IMR-90 (cell line): ENCODE measurements around the gene C10orf105. TPM values are rescaled to one million over a fixed set of nuclear protein-coding genes. Genes with fewer than 3 reads are reported as not detected.

Source experiments
- ATAC-seq: fragments of 200-7000 bp; cut with Tn5 transposase; 2 replicates; pipeline ENCODE4 v1.9.1; 2020; ENCODE audit warnings: low read depth, mild to moderate bottlenecking, moderate library complexity
- BruUV-seq: library from RNA; stranded (reverse); fragments of 400-500 nt; replicated peaks from 2 replicates; lab custom pipeline; 2021; lab: Mats Ljungman, UMichigan
- CTCF ChIA-PET: fragments of 300-600 bp; formaldehyde crosslinking; extraction: SDS; loops from one replicate; lab custom pipeline; 2021; ENCODE audit warnings: antibody characterized with exemption; lab: Yijun Ruan, JAX
- POLR2A ChIA-PET: fragments of 300-600 bp; sonication (Branson Sonifier 250); formaldehyde crosslinking; loops from one replicate; lab custom pipeline; 2022; ENCODE audit warnings: antibody characterized with exemption; ENCODE audit not compliant: unreplicated experiment; lab: Charles Lee
- DNase-seq: peaks from one replicate; pipeline ENCODE4 v3.0.0; 2013
- H2AFZ ChIP-seq: replicated peaks from 2 replicates; pipeline ENCODE3; 2013; ENCODE audit warnings: low read length, mild to moderate bottlenecking; ENCODE audit not compliant: poor library complexity
- H2AK5ac ChIP-seq: 2 replicates; pipeline ENCODE4 v1.6.1; 2013; ENCODE audit warnings: low read depth, low read length, inconsistent platforms
- H2AK9ac ChIP-seq: replicated peaks from 2 replicates; pipeline ENCODE3; 2013; ENCODE audit warnings: mild to moderate bottlenecking, low read depth, low read length, moderate library complexity; ENCODE audit not compliant: poor library complexity
- H2BK120ac ChIP-seq: 2 replicates; pipeline ENCODE4 v1.6.1; 2013; ENCODE audit warnings: low read depth, low read length, inconsistent platforms
- H2BK15ac ChIP-seq: 3 replicates; pipeline ENCODE4 v1.6.1; 2013; ENCODE audit warnings: low read depth, low read length, inconsistent platforms
- H2BK20ac ChIP-seq: 2 replicates; pipeline ENCODE4 v1.6.1; 2013; ENCODE audit warnings: low read depth, mild to moderate bottlenecking, inconsistent platforms, low read length, moderate library complexity
- H2BK5ac ChIP-seq: 2 replicates; pipeline ENCODE4 v1.6.1; 2013; ENCODE audit warnings: mild to moderate bottlenecking, low read depth, low read length, inconsistent platforms; ENCODE audit not compliant: poor library complexity, severe bottlenecking
- H3K14ac ChIP-seq: replicated peaks from 2 replicates; pipeline ENCODE4 v1.6.1; 2013; ENCODE audit warnings: low read depth, low read length, inconsistent platforms
- H3K18ac ChIP-seq: 2 replicates; pipeline ENCODE4 v1.6.1; 2013; ENCODE audit warnings: low read depth, low read length, control low read depth
- H3K23ac ChIP-seq: 2 replicates; pipeline ENCODE4 v1.6.1; 2013; ENCODE audit warnings: low read depth, low read length, inconsistent platforms
- H3K27ac ChIP-seq: 2 replicates; pipeline ENCODE4 v1.5.1; 2013; ENCODE audit warnings: mild to moderate bottlenecking, control low read depth, low read length; ENCODE audit not compliant: insufficient read depth
- H3K27me3 ChIP-seq: 2 replicates; pipeline ENCODE4 v1.6.1; 2013; ENCODE audit warnings: low read length; ENCODE audit not compliant: control insufficient read depth, insufficient read depth
- H3K36me3 ChIP-seq: 2 replicates; pipeline ENCODE4 v1.6.1; 2013; ENCODE audit warnings: low read length, mixed read lengths; ENCODE audit not compliant: control insufficient read depth, insufficient read depth
- H3K4ac ChIP-seq: 2 replicates; pipeline ENCODE4 v1.6.1; 2013; ENCODE audit warnings: low read depth, low read length, inconsistent platforms
- H3K4me1 ChIP-seq: 2 replicates; pipeline ENCODE4 v1.6.1; 2013; ENCODE audit warnings: low read length, mixed read lengths; ENCODE audit not compliant: control insufficient read depth, insufficient read depth
- H3K4me2 ChIP-seq: 2 replicates; pipeline ENCODE4 v1.6.1; 2013; ENCODE audit warnings: low read depth, mild to moderate bottlenecking, control low read depth, low read length, moderate library complexity
- H3K4me3 ChIP-seq: 2 replicates; pipeline ENCODE4 v1.5.1; 2013; ENCODE audit warnings: low read depth, mild to moderate bottlenecking, control low read depth, low read length, moderate library complexity; ENCODE audit not compliant: insufficient read depth
- H3K56ac ChIP-seq: 2 replicates; pipeline ENCODE4 v1.6.1; 2013; ENCODE audit warnings: low read length, inconsistent platforms; ENCODE audit not compliant: insufficient read depth; ENCODE audit errors: extremely low read depth
- H3K79me1 ChIP-seq, 2 experiments: 2 replicates each; pipeline ENCODE4 v1.6.1; 2013; ENCODE audit warnings: low read length in 2 of 2, inconsistent platforms in 1 of 2, low read depth in 1 of 2
- H3K9ac ChIP-seq: 2 replicates; pipeline ENCODE4 v1.6.1; 2013; ENCODE audit warnings: low read depth, low read length, control low read depth
- H3K9me1 ChIP-seq: 2 replicates; pipeline ENCODE4 v1.6.1; 2013; ENCODE audit warnings: low read length, inconsistent platforms; ENCODE audit not compliant: insufficient read depth
- H3K9me3 ChIP-seq: 2 replicates; pipeline ENCODE4 v1.6.1; 2013; ENCODE audit warnings: low read length; ENCODE audit not compliant: control insufficient read depth, insufficient read depth
- H4K20me1 ChIP-seq: 2 replicates; pipeline ENCODE4 v1.6.1; 2013; ENCODE audit warnings: low read length, inconsistent platforms; ENCODE audit not compliant: insufficient read depth
- H4K5ac ChIP-seq: 2 replicates; pipeline ENCODE4 v1.6.1; 2013; ENCODE audit warnings: mild to moderate bottlenecking, low read depth, low read length, control low read depth
- H4K8ac ChIP-seq, 2 experiments: 2 replicates each; pipeline ENCODE4 v1.6.1; 2013; ENCODE audit warnings: low read depth in 2 of 2, low read length in 2 of 2, control low read depth in 1 of 2, inconsistent platforms in 1 of 2
- H4K91ac ChIP-seq: 2 replicates; pipeline ENCODE4 v1.6.1; 2013; ENCODE audit warnings: low read depth, low read length, inconsistent platforms; ENCODE audit not compliant: insufficient read depth
- BHLHE40 ChIP-seq: fragments of 150-350 bp; IDR thresholded peaks from 2 replicates; pipeline ENCODE4 v1.6.1; 2016; ENCODE audit warnings: mild to moderate bottlenecking, low read depth, low read length
- CEBPB ChIP-seq: IDR thresholded peaks from 2 replicates; pipeline ENCODE4 v1.6.1; 2012; ENCODE audit warnings: low read depth, low read length, improper control_type of control experiment
- CHD1 ChIP-seq: IDR thresholded peaks from 2 replicates; pipeline ENCODE4 v1.6.1; 2012; ENCODE audit warnings: low read depth, low read length, improper control_type of control experiment
- ELK1 ChIP-seq: fragments of 150-350 bp; IDR thresholded peaks from 2 replicates; pipeline ENCODE4 v1.6.1; 2016; ENCODE audit warnings: low read depth, mild to moderate bottlenecking, low read length, moderate library complexity, borderline replicate concordance
- FOS ChIP-seq: fragments of 150-350 bp; IDR thresholded peaks from 2 replicates; pipeline ENCODE4 v1.6.1; 2016; ENCODE audit warnings: low read depth, low read length
- MAFK ChIP-seq: IDR thresholded peaks from 2 replicates; pipeline ENCODE4 v1.6.1; 2012; ENCODE audit warnings: low read depth, low read length, improper control_type of control experiment
- MAZ ChIP-seq: IDR thresholded peaks from 2 replicates; pipeline ENCODE4 v1.6.1; 2012; ENCODE audit warnings: low read depth, mild to moderate bottlenecking, low read length, improper control_type of control experiment, moderate library complexity, borderline replicate concordance
- MXI1 ChIP-seq: IDR thresholded peaks from 2 replicates; pipeline ENCODE4 v1.6.1; 2012; ENCODE audit warnings: low read depth, mild to moderate bottlenecking, low read length, moderate library complexity, borderline replicate concordance
- NFE2L2 ChIP-seq: fragments of 150-350 bp; IDR thresholded peaks from 2 replicates; pipeline ENCODE4 v1.6.1; 2016; ENCODE audit warnings: low read depth, mild to moderate bottlenecking, low read length
- POLR2A ChIP-seq: IDR thresholded peaks from 2 replicates; pipeline ENCODE4 v1.6.1; 2012; ENCODE audit warnings: mild to moderate bottlenecking, low read depth, low read length
- RAD21 ChIP-seq: IDR thresholded peaks from 2 replicates; pipeline ENCODE4 v1.6.1; 2012; ENCODE audit warnings: low read length, improper control_type of control experiment
- RCOR1 ChIP-seq: IDR thresholded peaks from 2 replicates; pipeline ENCODE4 v1.6.1; 2012; ENCODE audit warnings: mild to moderate bottlenecking, low read length, improper control_type of control experiment; ENCODE audit not compliant: insufficient replicate concordance
- RFX5 ChIP-seq: IDR thresholded peaks from 2 replicates; pipeline ENCODE4 v1.8.0; 2012; ENCODE audit warnings: low read depth, mild to moderate bottlenecking, low read length, moderate library complexity
- SMC3 ChIP-seq: fragments of 150-350 bp; IDR thresholded peaks from 2 replicates; pipeline ENCODE4 v1.6.1; 2016; ENCODE audit warnings: low read depth, mild to moderate bottlenecking, antibody characterized with exemption, low read length, moderate library complexity
- WGBS, 2 experiments: methylation state at CpG; one replicate each; pipeline versions ENCODE4 v1.1.5 to v1.1.7; 2013; ENCODE audit warnings: missing lambda C conversion rate in 2 of 2; ENCODE audit not compliant: insufficient read length in 1 of 2; ENCODE audit errors: extremely low coverage in 2 of 2; 5-methylcytosine and 5-hydroxymethylcytosine counted together
- dilution Hi-C: fragments of 300-500 bp; cut with HindIII; formaldehyde crosslinking; loops from one replicate; pipeline ENCODE4 v1.14.3; 2018; ENCODE audit warnings: low sequenced_read_pairs; ENCODE audit not compliant: unreplicated experiment
- in situ Hi-C: fragments of 300-500 bp; cut with MboI; formaldehyde crosslinking; loops from 3 replicates; pipeline ENCODE4 v1.14.3; 2019; ENCODE audit warnings: low sequenced_read_pairs, inconsistent platforms, mixed read lengths
- intact Hi-C: fragments of 100-400 bp; cut with micrococcal nuclease; formaldehyde crosslinking; loops from 2 replicates; pipeline ENCODE4 v1.10.0; 2022
- polyA plus RNA-seq, 3 experiments: library from polyadenylated mRNA; depleted of rRNA; stranded (reverse); fragments of >200 nt; gene quantifications; 2 replicates each; pipeline ENCODE4 v1.2.3, GENCODE V29; 2012; ENCODE audit warnings: low replicate concordance in 1 of 3
- total RNA-seq: library from RNA; depleted of rRNA; stranded (reverse); fragments of >200 nt; gene quantifications from 2 replicates; pipeline ENCODE4 v1.2.3, GENCODE V29; 2012
- TF ChIP-seq, protein P1 (sequence below): conservative IDR thresholded peaks from 2 replicates; pipeline ENCODE4 v1.5.1; 2012; ENCODE audit warnings: mild to moderate bottlenecking, low read depth, low read length, improper control_type of control experiment
- TF ChIP-seq, protein P2 (sequence below): fragments of 150-350 bp; IDR thresholded peaks from 2 replicates; pipeline ENCODE4 v1.6.1; 2017; ENCODE audit warnings: mild to moderate bottlenecking, antibody characterized with exemption, low read length, low read depth

C10orf105 gene
- total and polyA plus RNA-seq, 2 of the 4 experiments (the other 2 are of a cell fraction): under 0.01 TPM; not detected in 1

DNA sequence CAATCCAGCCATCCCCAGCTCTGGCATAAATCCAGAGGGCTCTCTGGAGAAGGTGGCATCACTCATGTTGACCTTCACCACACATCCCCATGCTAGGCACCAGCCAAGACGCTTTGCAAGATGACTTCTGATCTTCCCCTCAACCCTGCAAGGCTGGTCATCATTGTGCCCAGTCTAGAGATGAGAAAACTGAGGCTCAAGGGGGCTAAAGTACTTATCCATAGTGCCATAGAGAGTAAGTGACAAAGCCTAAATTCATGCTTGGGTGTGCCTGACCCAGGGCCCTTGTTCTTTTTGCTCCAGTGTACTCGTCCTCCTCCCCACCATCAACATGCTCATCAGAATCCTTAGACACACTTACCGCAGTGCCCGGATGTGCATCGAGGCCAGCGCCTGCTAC is 1.7 kb upstream of the C10orf105 start:
- no peak overlapping the region for H2BK15ac ChIP-seq
- no peak overlapping the region for H3K23ac ChIP-seq
- H2AFZ ChIP-seq: no peak overlapping the region
- POLR2A ChIA-PET: no interaction called here
- whole genome bisulfite sequencing, 2 experiments: 40% methylated on average over 1 of the region's 6 CpGs; no CpG with 5 or more reads in 1 of the 2 experiments
- no TSS peak for BruUV-seq
- peaks cover 12% of the 10 kb centered on the region; the same call in 1 of the 2 replicates for H3K4me1 ChIP-seq
- H4K91ac ChIP-seq: no peak overlapping the region
- TF ChIP-seq RFX5: no peak
- no peak for TF ChIP-seq POLR2A
- TF ChIP-seq RAD21: no peak
- TF ChIP-seq FOS: no peak
- TF ChIP-seq MXI1: no peak
- TF ChIP-seq, protein P1, sequence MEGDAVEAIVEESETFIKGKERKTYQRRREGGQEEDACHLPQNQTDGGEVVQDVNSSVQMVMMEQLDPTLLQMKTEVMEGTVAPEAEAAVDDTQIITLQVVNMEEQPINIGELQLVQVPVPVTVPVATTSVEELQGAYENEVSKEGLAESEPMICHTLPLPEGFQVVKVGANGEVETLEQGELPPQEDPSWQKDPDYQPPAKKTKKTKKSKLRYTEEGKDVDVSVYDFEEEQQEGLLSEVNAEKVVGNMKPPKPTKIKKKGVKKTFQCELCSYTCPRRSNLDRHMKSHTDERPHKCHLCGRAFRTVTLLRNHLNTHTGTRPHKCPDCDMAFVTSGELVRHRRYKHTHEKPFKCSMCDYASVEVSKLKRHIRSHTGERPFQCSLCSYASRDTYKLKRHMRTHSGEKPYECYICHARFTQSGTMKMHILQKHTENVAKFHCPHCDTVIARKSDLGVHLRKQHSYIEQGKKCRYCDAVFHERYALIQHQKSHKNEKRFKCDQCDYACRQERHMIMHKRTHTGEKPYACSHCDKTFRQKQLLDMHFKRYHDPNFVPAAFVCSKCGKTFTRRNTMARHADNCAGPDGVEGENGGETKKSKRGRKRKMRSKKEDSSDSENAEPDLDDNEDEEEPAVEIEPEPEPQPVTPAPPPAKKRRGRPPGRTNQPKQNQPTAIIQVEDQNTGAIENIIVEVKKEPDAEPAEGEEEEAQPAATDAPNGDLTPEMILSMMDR: no peak
- no peak for TF ChIP-seq CEBPB
- no peak for TF ChIP-seq SMC3
- no peak for TF ChIP-seq ELK1
- no peak for TF ChIP-seq CHD1
- no peak for TF ChIP-seq NFE2L2
- TF ChIP-seq MAFK: no peak
- TF ChIP-seq BHLHE40: no peak
- no peak for TF ChIP-seq MAZ
- no peak for TF ChIP-seq RCOR1
- TF ChIP-seq, protein P2, sequence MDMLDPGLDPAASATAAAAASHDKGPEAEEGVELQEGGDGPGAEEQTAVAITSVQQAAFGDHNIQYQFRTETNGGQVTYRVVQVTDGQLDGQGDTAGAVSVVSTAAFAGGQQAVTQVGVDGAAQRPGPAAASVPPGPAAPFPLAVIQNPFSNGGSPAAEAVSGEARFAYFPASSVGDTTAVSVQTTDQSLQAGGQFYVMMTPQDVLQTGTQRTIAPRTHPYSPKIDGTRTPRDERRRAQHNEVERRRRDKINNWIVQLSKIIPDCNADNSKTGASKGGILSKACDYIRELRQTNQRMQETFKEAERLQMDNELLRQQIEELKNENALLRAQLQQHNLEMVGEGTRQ: no peak
- H4K5ac ChIP-seq: no peak overlapping the region
- H3K4me2 ChIP-seq: no peak overlapping the region
- no peaks in the 10 kb centered on the region for H3K79me1 ChIP-seq
- in situ Hi-C loops (no loop called here), intact Hi-C loops (no loop called here), dilution Hi-C loops (no loop called here)
- no peak for ATAC-seq
- no peak overlapping the region for H3K18ac ChIP-seq
- H3K14ac ChIP-seq: no peak overlapping the region
- no peaks in the 10 kb centered on the region for H3K9me1 ChIP-seq
- no peak overlapping the region for H2AK9ac ChIP-seq
- no peak overlapping the region for H3K4me3 ChIP-seq
- H3K9me3 ChIP-seq: no peaks in the 10 kb centered on the region; the same call in 1 of the 2 replicates
- H4K8ac ChIP-seq: no peak overlapping the region
- H3K27ac ChIP-seq: no peak overlapping the region
- H4K20me1 ChIP-seq: no peaks in the 10 kb centered on the region
- no peak overlapping the region for H2BK5ac ChIP-seq
- peaks cover 13% of the 10 kb centered on the region for H3K27me3 ChIP-seq
- H3K36me3 ChIP-seq: no peaks in the 10 kb centered on the region
- H3K4ac ChIP-seq: no peak overlapping the region
- no peak overlapping the region for H2AK5ac ChIP-seq
- H3K9ac ChIP-seq: no peak overlapping the region
- no peak overlapping the region for H2BK120ac ChIP-seq
- no peak overlapping the region for H2BK20ac ChIP-seq
- CTCF ChIA-PET: no interaction called here
- H3K56ac ChIP-seq: no peak overlapping the region
- DNase-seq: no peak
